ENCODE data around the gene GPR108. TPM values are rescaled to one million over a fixed set of nuclear protein-coding genes. Genes with fewer than 3 reads are reported as not detected.

GPR108 gene
- total RNA-seq, 4 donors from 2014 or later = 45.7 to 72.8 (median 52.0) TPM

DNA sequence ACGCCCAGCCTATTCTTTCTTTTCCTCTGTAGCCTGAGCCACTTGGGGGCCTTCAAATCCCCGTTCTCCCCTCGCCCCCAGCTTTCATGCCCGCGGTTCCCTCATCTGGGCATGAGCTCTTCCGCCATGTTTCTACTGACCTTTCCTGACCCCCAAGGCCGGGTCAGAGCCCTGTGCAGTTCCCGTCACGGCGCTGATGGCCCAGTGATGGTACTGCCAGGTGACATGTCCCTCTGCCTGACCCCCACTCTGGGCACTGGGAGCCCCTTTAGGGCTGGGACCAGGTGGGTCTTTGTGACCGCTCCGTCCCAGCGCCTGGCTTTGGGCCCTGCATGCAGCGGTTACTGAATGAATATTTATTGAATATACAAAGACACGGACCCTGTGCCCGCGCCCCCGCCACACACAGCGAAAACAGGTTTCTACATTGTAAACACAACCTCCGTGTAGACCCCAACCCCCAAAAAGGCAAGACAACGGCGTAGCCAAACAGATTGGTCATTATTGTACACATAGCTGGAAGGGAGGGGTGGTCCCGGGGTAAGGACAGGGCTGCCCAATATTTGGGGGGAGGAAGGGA is 7.7 kb downstream of the GPR108 start:
- Histone ChIP-seq H3K27ac (peak overlapping the region in 1 of 4 donors; percentile 52), H3K36me3 (peaks cover 15 to 49% (median 19%) of the 10 kb centered on the region in 3 donors), H3K27me3 (no peaks in the 10 kb centered on the region), H3K4me3 (peak overlapping the region in 2 of 4 donors; percentile 11 to 51), H3K4me1 (peaks cover 0 to 38% (median 0%) of the 10 kb centered on the region in 3 donors), H3K9me3 (no peaks in the 10 kb centered on the region)
- TF ChIP-seq, protein P1, sequence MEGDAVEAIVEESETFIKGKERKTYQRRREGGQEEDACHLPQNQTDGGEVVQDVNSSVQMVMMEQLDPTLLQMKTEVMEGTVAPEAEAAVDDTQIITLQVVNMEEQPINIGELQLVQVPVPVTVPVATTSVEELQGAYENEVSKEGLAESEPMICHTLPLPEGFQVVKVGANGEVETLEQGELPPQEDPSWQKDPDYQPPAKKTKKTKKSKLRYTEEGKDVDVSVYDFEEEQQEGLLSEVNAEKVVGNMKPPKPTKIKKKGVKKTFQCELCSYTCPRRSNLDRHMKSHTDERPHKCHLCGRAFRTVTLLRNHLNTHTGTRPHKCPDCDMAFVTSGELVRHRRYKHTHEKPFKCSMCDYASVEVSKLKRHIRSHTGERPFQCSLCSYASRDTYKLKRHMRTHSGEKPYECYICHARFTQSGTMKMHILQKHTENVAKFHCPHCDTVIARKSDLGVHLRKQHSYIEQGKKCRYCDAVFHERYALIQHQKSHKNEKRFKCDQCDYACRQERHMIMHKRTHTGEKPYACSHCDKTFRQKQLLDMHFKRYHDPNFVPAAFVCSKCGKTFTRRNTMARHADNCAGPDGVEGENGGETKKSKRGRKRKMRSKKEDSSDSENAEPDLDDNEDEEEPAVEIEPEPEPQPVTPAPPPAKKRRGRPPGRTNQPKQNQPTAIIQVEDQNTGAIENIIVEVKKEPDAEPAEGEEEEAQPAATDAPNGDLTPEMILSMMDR (IDR thresholded peaks at IDR 0.05) = no peak
- TF ChIP-seq POLR2A (IDR thresholded peaks at IDR 0.05) = no peak
- intact Hi-C loops (cut with DNase I) = no loop called here
- WGBS, 2 donors = 81 to 90% methylated on average over 11 to 14 of the region's 23 CpGs
- no peak for DNase-seq

DNA sequence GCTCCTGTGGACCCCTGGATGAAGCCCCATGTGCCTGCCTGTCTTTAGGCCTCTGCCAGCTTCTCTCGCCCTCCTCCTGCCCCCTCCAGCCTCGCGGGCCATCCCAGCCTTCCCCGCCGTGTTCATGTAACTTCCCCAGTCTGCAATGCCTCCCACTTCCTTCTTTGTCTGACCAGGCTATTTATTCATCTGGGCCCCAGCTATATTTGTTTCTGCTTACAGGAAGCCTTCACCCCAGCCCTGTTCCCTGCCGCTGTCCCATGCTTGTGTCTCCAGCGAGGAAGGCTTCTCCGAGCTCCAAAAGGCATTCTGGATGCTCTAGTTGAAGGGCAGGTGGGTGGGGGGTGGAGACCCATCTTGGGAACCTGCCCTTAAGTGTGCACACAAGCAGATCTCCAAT is 9.0 kb downstream of the GPR108 start:
- H3K4me1 ChIP-seq = peaks cover 0 to 43% (median 0%) of the 10 kb centered on the region in 3 donors
- intact Hi-C loops (cut with DNase I) = no loop called here
- H3K27ac ChIP-seq = peak overlapping the region in 1 of 4 donors; percentile 21
- no peak overlapping the region for H3K4me3 ChIP-seq
- TF ChIP-seq, protein P1 (IDR thresholded peaks at IDR 0.05) = no peak
- TF ChIP-seq POLR2A (IDR thresholded peaks at IDR 0.05) = no peak
- H3K27me3 ChIP-seq = no peaks in the 10 kb centered on the region
- H3K36me3 ChIP-seq = peaks cover 15 to 37% (median 19%) of the 10 kb centered on the region in 3 donors
- no peaks in the 10 kb centered on the region for H3K9me3 ChIP-seq
- DNase-seq = no peak
- 27 to 32% methylated on average over 5 to 8 of the region's 8 CpGs for WGBS, 2 donors

- Histone ChIP-seq H3K36me3 (peaks cover 0 to 11% (median 0%) of the 10 kb centered on the region in 3 donors), H3K4me3 (no peak overlapping the region), H3K27ac (peak overlapping the region in 1 of 4 donors; percentile 26), H3K9me3 (no peaks in the 10 kb centered on the region), H3K27me3 (no peaks in the 10 kb centered on the region), H3K4me1 (peaks cover 0 to 65% (median 17%) of the 10 kb centered on the region in 3 donors)
- TF ChIP-seq POLR2A (IDR thresholded peaks at IDR 0.05) = no peak
- TF ChIP-seq, protein P1 (IDR thresholded peaks at IDR 0.05) = no peak
- DNase-seq = no peak
- WGBS, 2 donors = 84 to 91% methylated on average over 16 of the region's 16 CpGs
- intact Hi-C loops (cut with DNase I) = no loop called here
Measured at GRCh38 chr19:6725513-6726231, 11.7 kb downstream of the GPR108 start.

- WGBS, 2 donors = 69 to 76% methylated on average over 15 of the region's 15 CpGs
- Histone ChIP-seq H3K4me1 (peaks cover 0 to 62% (median 18%) of the 10 kb centered on the region in 3 donors), H3K27ac (peak overlapping the region in 1 of 4 donors; percentile 59), H3K9me3 (no peaks in the 10 kb centered on the region), H3K36me3 (peaks cover 0 to 3% (median 0%) of the 10 kb centered on the region in 3 donors), H3K4me3 (no peak overlapping the region), H3K27me3 (no peaks in the 10 kb centered on the region)
- TF ChIP-seq, protein P1 (IDR thresholded peaks at IDR 0.05) = no peak
- no peak for TF ChIP-seq POLR2A (IDR thresholded peaks at IDR 0.05)
- no peak for DNase-seq
- intact Hi-C loops (cut with DNase I) = no loop called here
Measured at GRCh38 chr19:6724631-6725492, 12.5 kb downstream of the GPR108 start.

Measured in esophagus squamous epithelium (tissue), 5 donors.